ENCODE measurements around the gene ZNF626. TPM values are rescaled to one million over a fixed set of nuclear protein-coding genes. Genes with fewer than 3 reads are reported as not detected.

ZNF626 gene
- total and polyA plus RNA-seq, 12 donors: 2.5 to 12.5 (median 8.8) TPM

DNA sequence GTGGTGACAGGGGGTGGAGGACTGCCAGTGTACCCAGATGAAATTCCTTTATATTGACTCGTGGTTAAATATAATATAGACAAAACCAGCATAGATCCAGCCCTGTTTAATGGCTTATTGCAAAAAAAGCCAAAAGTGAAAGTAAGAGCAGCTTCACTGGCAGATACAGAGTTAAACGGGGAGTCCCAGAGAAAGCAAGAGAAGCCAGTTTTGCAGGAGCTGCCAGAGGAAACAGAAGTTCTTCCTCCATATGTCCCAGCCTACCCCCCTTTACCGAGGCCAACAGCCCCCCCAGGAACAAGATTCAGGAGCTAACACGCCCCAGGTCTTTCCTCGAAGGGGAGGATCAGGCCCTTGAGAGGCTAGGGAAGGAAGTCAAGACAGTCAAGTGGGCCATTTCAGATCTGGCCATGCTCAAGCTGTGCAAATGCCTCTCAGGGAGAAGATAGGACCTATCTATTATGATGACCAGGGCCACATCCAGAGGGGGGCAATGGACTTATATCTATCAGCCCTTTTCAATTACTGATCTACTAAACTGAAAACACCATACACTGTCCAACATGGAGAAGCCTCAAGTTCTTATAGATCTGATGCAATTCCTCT is 48.6 kb downstream of the ZNF626 start:
- H3K4me3 ChIP-seq: peak overlapping the region in 4 of 10 donors; percentile 19 to 35 (median 33)
- DNase-seq (no peak), ATAC-seq (no peak)
- no peaks in the 10 kb centered on the region for H3K27me3 ChIP-seq
- H3K27ac ChIP-seq: no peak overlapping the region
- no peaks in the 10 kb centered on the region for H3K4me1 ChIP-seq
- peaks cover 0 to 96% (median 9%) of the 10 kb centered on the region in 11 donors for H3K9me3 ChIP-seq
- H3K36me3 ChIP-seq: no peaks in the 10 kb centered on the region
- TF ChIP-seq, protein P1, sequence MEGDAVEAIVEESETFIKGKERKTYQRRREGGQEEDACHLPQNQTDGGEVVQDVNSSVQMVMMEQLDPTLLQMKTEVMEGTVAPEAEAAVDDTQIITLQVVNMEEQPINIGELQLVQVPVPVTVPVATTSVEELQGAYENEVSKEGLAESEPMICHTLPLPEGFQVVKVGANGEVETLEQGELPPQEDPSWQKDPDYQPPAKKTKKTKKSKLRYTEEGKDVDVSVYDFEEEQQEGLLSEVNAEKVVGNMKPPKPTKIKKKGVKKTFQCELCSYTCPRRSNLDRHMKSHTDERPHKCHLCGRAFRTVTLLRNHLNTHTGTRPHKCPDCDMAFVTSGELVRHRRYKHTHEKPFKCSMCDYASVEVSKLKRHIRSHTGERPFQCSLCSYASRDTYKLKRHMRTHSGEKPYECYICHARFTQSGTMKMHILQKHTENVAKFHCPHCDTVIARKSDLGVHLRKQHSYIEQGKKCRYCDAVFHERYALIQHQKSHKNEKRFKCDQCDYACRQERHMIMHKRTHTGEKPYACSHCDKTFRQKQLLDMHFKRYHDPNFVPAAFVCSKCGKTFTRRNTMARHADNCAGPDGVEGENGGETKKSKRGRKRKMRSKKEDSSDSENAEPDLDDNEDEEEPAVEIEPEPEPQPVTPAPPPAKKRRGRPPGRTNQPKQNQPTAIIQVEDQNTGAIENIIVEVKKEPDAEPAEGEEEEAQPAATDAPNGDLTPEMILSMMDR (IDR thresholded peaks at IDR 0.05): no peak
- intact Hi-C loops (cut with DNase I): no loop called here
- WGBS, 2 donors: 46 to 57% methylated on average over 5 of the region's 5 CpGs

GRCh38 chr19:20611866-20612265 is 49.5 kb downstream of the ZNF626 start:
- TF ChIP-seq, protein P1 (IDR thresholded peaks at IDR 0.05): no peak
- Histone ChIP-seq H3K9me3 (peaks cover 0 to 96% (median 10%) of the 10 kb centered on the region in 11 donors), H3K27ac (no peak overlapping the region), H3K4me1 (no peaks in the 10 kb centered on the region), H3K36me3 (no peaks in the 10 kb centered on the region), H3K27me3 (no peaks in the 10 kb centered on the region), H3K4me3 (peak overlapping the region in 3 of 10 donors; percentile 32 to 35 (median 34))
- DNase-seq (no peak), ATAC-seq (no peak)
- intact Hi-C loops (cut with DNase I): no loop called here
- WGBS, 2 donors: 74 to 76% methylated on average over 6 of the region's 6 CpGs

- no peak for DNase-seq
- no peaks in the 10 kb centered on the region for H3K4me1 ChIP-seq
- intact Hi-C loops (cut with DNase I): no loop called here
- TF ChIP-seq, protein P1 (IDR thresholded peaks at IDR 0.05): no peak
- H3K9me3 ChIP-seq: peaks cover 0 to 97% (median 24%) of the 10 kb centered on the region in 11 donors
- 0 to 97% methylated on average over 1 of the region's 1 CpG for WGBS, 2 donors
- no peaks in the 10 kb centered on the region for H3K36me3 ChIP-seq
- no peak for ATAC-seq
- no peaks in the 10 kb centered on the region for H3K27me3 ChIP-seq
- no peak overlapping the region for H3K27ac ChIP-seq
- no peak overlapping the region for H3K4me3 ChIP-seq
Observed at GRCh38 chr19:20607943-20608342, 53.4 kb downstream of the ZNF626 start.

Other genes starting within 250 kb of the ZNF626 start
- gene ZNF737, start 95.8 kb downstream of the ZNF626 start, total RNA-seq: 1 to 10 TPM; 2.7 to 8.5 (median 4.2) TPM
- 1 to 10 TPM; 1.4 to 1.8 TPM for gene ZNF737, start 95.8 kb downstream of the ZNF626 start, polyA plus RNA-seq
- 1 to 10 TPM in 5 of 10 donors, under 1 TPM in 5; 0.49 to 1.9 (median 1.0) TPM for gene ZNF66, start 114.7 kb upstream of the ZNF626 start, total RNA-seq
- 1 to 10 TPM in 1 of 2 donors, under 1 TPM in 1; 0.62 to 1.2 TPM for gene ZNF66, start 114.7 kb upstream of the ZNF626 start, polyA plus RNA-seq

All from heart right ventricle (tissue), 16 donors.